Measurements from ENCODE around the gene SUDS3.
A peak's percentile ranks its signal among the peaks of the same experiment; 100 is the strongest.

SUDS3 gene

DNA sequence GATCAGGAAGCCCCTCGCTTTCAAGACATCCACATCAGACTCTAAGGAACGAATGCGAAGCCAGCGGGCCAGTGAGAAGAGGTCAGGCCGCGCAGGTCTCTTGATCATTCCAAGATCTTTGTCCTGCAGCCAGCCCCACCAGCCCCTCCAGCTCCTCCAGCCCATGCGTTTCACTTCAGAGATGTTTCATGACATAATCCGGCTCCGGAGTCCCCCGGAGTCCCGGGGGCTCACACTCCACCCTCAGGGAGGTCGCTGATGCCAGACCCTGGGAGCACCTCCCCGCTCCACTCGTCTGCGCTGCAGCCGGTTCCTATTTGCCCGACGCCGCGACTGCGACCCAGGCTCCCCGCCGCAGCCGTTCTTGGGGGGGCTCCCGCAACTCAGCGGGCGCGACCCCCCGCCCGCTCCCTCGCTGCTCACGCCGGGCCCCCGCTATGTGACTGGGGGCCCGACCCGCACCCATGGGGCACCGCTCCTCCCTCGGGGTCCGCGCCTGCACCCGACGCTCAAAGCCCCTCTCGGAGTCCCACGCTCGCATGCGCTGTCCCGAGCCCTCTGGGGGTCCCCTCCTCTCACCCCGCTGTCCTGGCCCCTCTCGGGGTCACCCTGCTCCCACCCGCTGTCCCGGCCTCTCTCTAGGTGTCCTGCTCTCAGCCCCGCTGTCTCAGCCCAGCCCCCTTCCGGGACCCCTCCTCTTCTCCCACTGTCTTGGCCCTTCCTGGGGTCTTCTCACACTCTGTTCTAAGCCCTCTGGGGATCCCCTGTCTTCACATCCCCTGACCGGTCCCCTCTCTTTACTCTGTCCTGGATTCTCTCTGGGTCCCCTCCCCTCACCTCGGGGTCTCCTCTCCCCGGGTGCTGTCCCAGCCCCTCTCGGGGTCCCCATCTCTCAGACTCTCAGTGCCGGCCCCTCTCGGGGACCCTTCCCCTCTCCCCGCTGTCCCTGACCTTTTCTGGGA lies 4.8 kb upstream of the SUDS3 start:
- no peaks in the 10 kb centered on the region for H3K79me2 ChIP-seq (ENCODE audit: control insufficient read depth, insufficient read depth, low read length)
- DNase-seq, result peak; percentile 24
- H2AK5ac ChIP-seq (ENCODE audit: low read length), result no peak overlapping the region
- no peak overlapping the region for H3K27ac ChIP-seq (ENCODE audit: low read depth, low read length)
- no peak overlapping the region for H4K8ac ChIP-seq (ENCODE audit: low read depth, low read length)
- no CpG with 5 or more reads among the region's 60 CpGs for WGBS (ENCODE audit: extremely low coverage, insufficient coverage, low lambda C conversion rate)
- H3K9ac ChIP-seq (ENCODE audit: low read length), result peak overlapping the region; percentile 52
- H3K56ac ChIP-seq (ENCODE audit: low read length), result peak overlapping the region; percentile 34
- peak overlapping the region; percentile 71 for H3K4me2 ChIP-seq (ENCODE audit: low read length)
- no peak overlapping the region for H2BK15ac ChIP-seq (replicated peaks; ENCODE audit: low read depth)
- H4K5ac ChIP-seq (ENCODE audit: low read length), result no peak overlapping the region
- peak overlapping the region; percentile 62 for H3K4me3 ChIP-seq (ENCODE audit: low read length)
- no peak overlapping the region for H2BK5ac ChIP-seq (ENCODE audit: low read length)
- no peaks in the 10 kb centered on the region for H3K4me1 ChIP-seq (ENCODE audit: control insufficient read depth, low read depth, low read length)
- no peak overlapping the region for H3K4ac ChIP-seq (ENCODE audit: low read depth, low read length)
- no peaks in the 10 kb centered on the region for H3K36me3 ChIP-seq (ENCODE audit: control insufficient read depth, insufficient read depth, low read length)
- peak overlapping the region; percentile 22 for H3K18ac ChIP-seq (ENCODE audit: low read length)
- peak overlapping the region; percentile 29 for H3K23ac ChIP-seq (ENCODE audit: low read length)
- H2BK120ac ChIP-seq (ENCODE audit: low read depth, low read length), result no peak overlapping the region
- peaks cover 2% of the 10 kb centered on the region for H3K27me3 ChIP-seq (ENCODE audit: insufficient read depth, low read length, poor library complexity)
- H3K79me1 ChIP-seq (ENCODE audit: low read length), result no peaks in the 10 kb centered on the region

DNA sequence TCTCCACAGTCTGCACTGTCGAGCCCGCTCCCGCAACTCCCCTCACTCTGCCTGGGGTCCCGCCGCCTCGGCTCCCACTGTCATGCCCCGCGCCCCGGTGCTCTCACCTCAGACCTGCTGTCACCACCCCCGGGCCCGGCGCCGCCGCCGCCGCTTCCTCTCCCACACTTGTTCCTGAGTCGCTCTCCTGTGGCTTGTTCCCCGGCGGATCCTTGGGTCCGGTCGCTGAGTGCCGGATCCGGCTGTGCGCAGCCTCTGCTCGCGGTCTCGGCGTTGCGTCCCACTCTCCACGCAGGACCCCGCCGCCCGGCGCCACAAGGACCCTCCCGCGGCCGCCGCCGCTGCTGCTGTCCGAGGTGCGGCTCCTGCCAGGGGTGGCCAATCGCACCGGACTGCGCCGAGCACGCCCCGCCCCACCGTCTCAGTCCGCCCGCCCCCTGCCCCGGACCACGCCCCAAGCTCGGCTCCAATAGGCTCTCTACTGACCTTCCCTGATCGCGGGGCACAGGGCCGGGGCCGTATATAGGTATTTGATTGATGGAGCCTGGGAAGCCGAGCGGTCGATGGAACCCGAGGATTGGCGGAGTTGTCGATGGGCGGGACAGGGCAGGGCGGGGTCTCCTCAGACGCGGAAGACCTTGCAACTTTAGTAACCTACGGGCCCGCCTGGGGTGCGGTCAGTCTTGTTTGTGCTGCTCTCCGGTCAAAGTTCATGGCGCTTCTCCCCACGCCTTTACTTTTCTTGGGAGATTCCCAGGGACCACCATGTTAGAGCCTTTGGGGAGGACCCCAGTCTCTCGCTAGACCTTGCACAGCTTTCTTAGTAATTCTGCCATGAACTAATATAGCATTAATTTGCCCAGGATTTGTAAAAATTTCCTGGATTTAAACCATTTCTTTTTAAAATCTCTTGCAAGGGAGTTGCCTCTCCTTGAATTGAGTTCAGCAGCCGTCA lies 3.5 kb upstream of the SUDS3 start, which contains the start of gene TAOK3:
Gene TAOK3, minus strand, starts transcription at position 367 of the 955 bp plus-strand sequence. CDS start 117,340 bp downstream, outside the sequence.
- Histone ChIP-seq H2BK120ac (ENCODE audit: low read depth, low read length) (no peak within 1 kb of the TSS), H3K4me1 (ENCODE audit: control insufficient read depth, low read depth, low read length) (no peaks in the 10 kb centered on the region), H3K4me3 (ENCODE audit: low read length) (peak within 1 kb of the TSS; percentile 87), H3K27ac (ENCODE audit: low read depth, low read length) (no peak within 1 kb of the TSS), H2AK5ac (ENCODE audit: low read length) (no peak within 1 kb of the TSS), H3K56ac (ENCODE audit: low read length) (peak within 1 kb of the TSS; percentile 88), H3K23ac (ENCODE audit: low read length) (peak within 1 kb of the TSS; percentile 29), H3K79me1 (ENCODE audit: low read length) (peaks cover 6% of the 10 kb centered on the region), H3K27me3 (ENCODE audit: insufficient read depth, low read length, poor library complexity) (peaks cover 2% of the 10 kb centered on the region), H2BK15ac (replicated peaks; ENCODE audit: low read depth) (no peak within 1 kb of the TSS), H4K5ac (ENCODE audit: low read length) (no peak within 1 kb of the TSS), H3K4me2 (ENCODE audit: low read length) (peak within 1 kb of the TSS; percentile 78), H3K4ac (ENCODE audit: low read depth, low read length) (peak within 1 kb of the TSS; percentile 26), H3K18ac (ENCODE audit: low read length) (peak within 1 kb of the TSS; percentile 57), H2BK5ac (ENCODE audit: low read length) (no peak within 1 kb of the TSS), H3K9ac (ENCODE audit: low read length) (peak within 1 kb of the TSS; percentile 78), H3K36me3 (ENCODE audit: control insufficient read depth, insufficient read depth, low read length) (no peaks in the 10 kb centered on the region), H3K79me2 (ENCODE audit: control insufficient read depth, insufficient read depth, low read length) (peaks cover 9% of the 10 kb centered on the region), H4K8ac (ENCODE audit: low read depth, low read length) (peak within 1 kb of the TSS; percentile 66)
- no CpG with 5 or more reads among the region's 75 CpGs for WGBS (ENCODE audit: extremely low coverage, insufficient coverage, low lambda C conversion rate)
- peak; percentile 99 for DNase-seq

DNA sequence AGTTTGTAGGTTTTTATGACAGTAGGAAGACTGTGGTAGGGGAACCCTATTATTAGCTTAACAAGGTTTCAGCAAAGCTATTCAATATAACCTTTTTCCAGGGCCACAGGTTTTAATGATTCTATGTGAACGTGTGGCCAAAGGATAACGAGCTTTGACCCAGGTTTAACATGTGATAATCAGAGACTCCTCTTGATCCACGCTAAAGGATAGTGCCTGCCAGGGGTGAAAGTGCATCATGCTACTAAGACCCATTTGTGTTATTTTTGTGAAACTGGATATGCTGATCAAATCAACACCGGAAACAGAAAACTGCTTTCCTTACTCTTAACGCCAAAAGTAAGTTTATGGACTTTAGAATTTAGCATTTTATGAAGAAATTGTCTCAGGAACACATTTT lies 2.7 kb upstream of the SUDS3 start:
- Histone ChIP-seq H2BK15ac (replicated peaks; ENCODE audit: low read depth) (no peak overlapping the region), H3K56ac (ENCODE audit: low read length) (peak overlapping the region; percentile 70), H3K4ac (ENCODE audit: low read depth, low read length) (peak overlapping the region; percentile 8), H4K5ac (ENCODE audit: low read length) (no peak overlapping the region), H3K23ac (ENCODE audit: low read length) (no peak overlapping the region), H3K4me3 (ENCODE audit: low read length) (no peak overlapping the region), H3K79me1 (ENCODE audit: low read length) (peaks cover 6% of the 10 kb centered on the region), H3K27ac (ENCODE audit: low read depth, low read length) (no peak overlapping the region), H2BK120ac (ENCODE audit: low read depth, low read length) (no peak overlapping the region), H4K8ac (ENCODE audit: low read depth, low read length) (peak overlapping the region; percentile 66), H3K4me2 (ENCODE audit: low read length) (peak overlapping the region; percentile 78), H3K9ac (ENCODE audit: low read length) (peak overlapping the region; percentile 78), H3K18ac (ENCODE audit: low read length) (peak overlapping the region; percentile 57), H2AK5ac (ENCODE audit: low read length) (no peak overlapping the region), H3K36me3 (ENCODE audit: control insufficient read depth, insufficient read depth, low read length) (no peaks in the 10 kb centered on the region), H3K4me1 (ENCODE audit: control insufficient read depth, low read depth, low read length) (no peaks in the 10 kb centered on the region), H3K79me2 (ENCODE audit: control insufficient read depth, insufficient read depth, low read length) (peaks cover 11% of the 10 kb centered on the region), H2BK5ac (ENCODE audit: low read length) (no peak overlapping the region), H3K27me3 (ENCODE audit: insufficient read depth, low read length, poor library complexity) (peaks cover 2% of the 10 kb centered on the region)
- no CpG with 5 or more reads among the region's 5 CpGs for WGBS (ENCODE audit: extremely low coverage, insufficient coverage, low lambda C conversion rate)
- no peak for DNase-seq

GRCh38 chr12:118374126-118374725 lies 2.1 kb upstream of the SUDS3 start:
- Histone ChIP-seq H3K23ac (ENCODE audit: low read length) (no peak overlapping the region), H2BK15ac (replicated peaks; ENCODE audit: low read depth) (no peak overlapping the region), H3K27ac (ENCODE audit: low read depth, low read length) (no peak overlapping the region), H3K79me1 (ENCODE audit: low read length) (peaks cover 6% of the 10 kb centered on the region), H2AK5ac (ENCODE audit: low read length) (no peak overlapping the region), H2BK5ac (ENCODE audit: low read length) (no peak overlapping the region), H4K8ac (ENCODE audit: low read depth, low read length) (no peak overlapping the region), H3K9ac (ENCODE audit: low read length) (no peak overlapping the region), H3K27me3 (ENCODE audit: insufficient read depth, low read length, poor library complexity) (peaks cover 2% of the 10 kb centered on the region), H3K56ac (ENCODE audit: low read length) (no peak overlapping the region), H3K18ac (ENCODE audit: low read length) (no peak overlapping the region), H3K4me1 (ENCODE audit: control insufficient read depth, low read depth, low read length) (no peaks in the 10 kb centered on the region), H3K4ac (ENCODE audit: low read depth, low read length) (no peak overlapping the region), H3K79me2 (ENCODE audit: control insufficient read depth, insufficient read depth, low read length) (peaks cover 11% of the 10 kb centered on the region), H3K36me3 (ENCODE audit: control insufficient read depth, insufficient read depth, low read length) (no peaks in the 10 kb centered on the region), H3K4me3 (ENCODE audit: low read length) (no peak overlapping the region), H2BK120ac (ENCODE audit: low read depth, low read length) (no peak overlapping the region), H4K5ac (ENCODE audit: low read length) (no peak overlapping the region), H3K4me2 (ENCODE audit: low read length) (no peak overlapping the region)
- WGBS (ENCODE audit: extremely low coverage, insufficient coverage, low lambda C conversion rate), result no CpG with 5 or more reads among the region's 14 CpGs
- no peak for DNase-seq

DNA sequence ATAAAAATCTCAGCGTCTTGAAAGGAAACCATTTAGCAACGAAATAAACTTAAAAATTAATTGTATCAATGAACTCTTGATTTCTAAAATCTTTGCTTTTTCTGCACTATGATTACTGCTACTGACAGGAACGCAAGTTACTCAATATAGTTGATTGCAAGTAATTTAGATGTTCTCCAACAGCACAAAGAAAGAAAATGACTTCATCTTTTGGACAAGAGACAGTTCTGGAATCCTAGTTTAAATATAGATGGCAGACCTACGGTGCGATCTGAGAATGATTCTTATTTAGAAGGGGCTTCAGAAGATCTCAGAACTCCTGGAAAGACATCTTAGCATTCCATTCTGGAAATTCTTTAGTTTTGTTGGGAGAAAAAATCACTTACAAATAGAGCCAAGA lies 1.4 kb upstream of the SUDS3 start:
- no peak overlapping the region for H4K8ac ChIP-seq (ENCODE audit: low read depth, low read length)
- H4K5ac ChIP-seq (ENCODE audit: low read length), result no peak overlapping the region
- no peak overlapping the region for H3K23ac ChIP-seq (ENCODE audit: low read length)
- H3K79me1 ChIP-seq (ENCODE audit: low read length), result peaks cover 8% of the 10 kb centered on the region
- H3K18ac ChIP-seq (ENCODE audit: low read length), result no peak overlapping the region
- H3K4me2 ChIP-seq (ENCODE audit: low read length), result no peak overlapping the region
- H2BK5ac ChIP-seq (ENCODE audit: low read length), result no peak overlapping the region
- no peaks in the 10 kb centered on the region for H3K36me3 ChIP-seq (ENCODE audit: control insufficient read depth, insufficient read depth, low read length)
- WGBS (ENCODE audit: extremely low coverage, insufficient coverage, low lambda C conversion rate), result no CpG with 5 or more reads among the region's 5 CpGs
- no peak overlapping the region for H3K4ac ChIP-seq (ENCODE audit: low read depth, low read length)
- H3K27ac ChIP-seq (ENCODE audit: low read depth, low read length), result no peak overlapping the region
- H3K4me1 ChIP-seq (ENCODE audit: control insufficient read depth, low read depth, low read length), result no peaks in the 10 kb centered on the region
- no peak for DNase-seq
- no peak overlapping the region for H2BK120ac ChIP-seq (ENCODE audit: low read depth, low read length)
- no peak overlapping the region for H3K9ac ChIP-seq (ENCODE audit: low read length)
- H2AK5ac ChIP-seq (ENCODE audit: low read length), result no peak overlapping the region
- H3K79me2 ChIP-seq (ENCODE audit: control insufficient read depth, insufficient read depth, low read length), result peaks cover 14% of the 10 kb centered on the region
- H3K56ac ChIP-seq (ENCODE audit: low read length), result no peak overlapping the region
- no peak overlapping the region for H3K4me3 ChIP-seq (ENCODE audit: low read length)
- H2BK15ac ChIP-seq (replicated peaks; ENCODE audit: low read depth), result no peak overlapping the region
- peaks cover 2% of the 10 kb centered on the region for H3K27me3 ChIP-seq (ENCODE audit: insufficient read depth, low read length, poor library complexity)
